PFSK-1 (cell line): ENCODE results near the gene HIBCH.

Experiments
- FOXP2 ChIP-seq: optimal IDR thresholded peaks from 2 replicates; pipeline ENCODE3; 2011; ENCODE audit warnings: borderline replicate concordance, control low read depth, inconsistent platforms; ENCODE audit not compliant: insufficient read depth; ENCODE audit errors: extremely low read length, extremely low read depth
- POLR2AphosphoS5 ChIP-seq: IDR thresholded peaks from 2 replicates; pipeline ENCODE4 v1.6.1; 2012; ENCODE audit warnings: low read depth, mild to moderate bottlenecking, control low read depth, low read length, moderate library complexity
- SIN3A ChIP-seq: IDR thresholded peaks from 2 replicates; pipeline ENCODE4 v1.6.1; 2012; ENCODE audit warnings: mild to moderate bottlenecking, low read length, moderate library complexity, borderline replicate concordance; ENCODE audit not compliant: insufficient read depth
- TAF1 ChIP-seq: IDR thresholded peaks from 2 replicates; pipeline ENCODE4 v1.6.1; 2012; ENCODE audit warnings: low read length, control low read depth, borderline replicate concordance; ENCODE audit not compliant: insufficient read depth
- TF ChIP-seq, protein P1 (sequence below), 2 experiments: IDR thresholded peaks; 2 replicates each; pipeline versions ENCODE4 v1.6.1 to v1.8.0; 2011 to 2012; ENCODE audit warnings: low read depth in 2 of 2, low read length in 2 of 2, control low read depth in 1 of 2, inconsistent platforms in 1 of 2, mild to moderate bottlenecking in 1 of 2, moderate library complexity in 1 of 2; ENCODE audit not compliant: insufficient read depth in 1 of 2

DNA sequence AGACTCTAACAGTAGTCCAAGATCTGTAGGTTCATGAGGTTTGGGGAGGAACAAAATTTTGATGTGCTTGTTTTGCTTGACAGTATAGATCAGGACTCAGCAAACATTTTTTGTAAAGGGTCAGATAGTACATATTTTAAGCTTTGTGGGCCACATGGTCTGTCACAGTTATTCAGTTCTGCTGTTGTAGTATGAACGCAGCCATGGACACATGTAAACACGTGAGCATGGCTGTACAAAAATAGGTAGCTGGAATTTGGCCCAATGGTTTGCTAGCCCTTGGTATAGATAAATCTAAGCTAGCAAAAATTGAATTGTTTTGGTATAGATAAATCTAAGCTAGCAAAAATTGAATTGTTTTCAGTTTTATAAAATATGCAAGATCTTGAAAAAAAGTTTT lies 120.5 kb downstream of the HIBCH start:
- TF ChIP-seq POLR2AphosphoS5: no peak
- no peak for TF ChIP-seq TAF1
- TF ChIP-seq, protein P1, sequence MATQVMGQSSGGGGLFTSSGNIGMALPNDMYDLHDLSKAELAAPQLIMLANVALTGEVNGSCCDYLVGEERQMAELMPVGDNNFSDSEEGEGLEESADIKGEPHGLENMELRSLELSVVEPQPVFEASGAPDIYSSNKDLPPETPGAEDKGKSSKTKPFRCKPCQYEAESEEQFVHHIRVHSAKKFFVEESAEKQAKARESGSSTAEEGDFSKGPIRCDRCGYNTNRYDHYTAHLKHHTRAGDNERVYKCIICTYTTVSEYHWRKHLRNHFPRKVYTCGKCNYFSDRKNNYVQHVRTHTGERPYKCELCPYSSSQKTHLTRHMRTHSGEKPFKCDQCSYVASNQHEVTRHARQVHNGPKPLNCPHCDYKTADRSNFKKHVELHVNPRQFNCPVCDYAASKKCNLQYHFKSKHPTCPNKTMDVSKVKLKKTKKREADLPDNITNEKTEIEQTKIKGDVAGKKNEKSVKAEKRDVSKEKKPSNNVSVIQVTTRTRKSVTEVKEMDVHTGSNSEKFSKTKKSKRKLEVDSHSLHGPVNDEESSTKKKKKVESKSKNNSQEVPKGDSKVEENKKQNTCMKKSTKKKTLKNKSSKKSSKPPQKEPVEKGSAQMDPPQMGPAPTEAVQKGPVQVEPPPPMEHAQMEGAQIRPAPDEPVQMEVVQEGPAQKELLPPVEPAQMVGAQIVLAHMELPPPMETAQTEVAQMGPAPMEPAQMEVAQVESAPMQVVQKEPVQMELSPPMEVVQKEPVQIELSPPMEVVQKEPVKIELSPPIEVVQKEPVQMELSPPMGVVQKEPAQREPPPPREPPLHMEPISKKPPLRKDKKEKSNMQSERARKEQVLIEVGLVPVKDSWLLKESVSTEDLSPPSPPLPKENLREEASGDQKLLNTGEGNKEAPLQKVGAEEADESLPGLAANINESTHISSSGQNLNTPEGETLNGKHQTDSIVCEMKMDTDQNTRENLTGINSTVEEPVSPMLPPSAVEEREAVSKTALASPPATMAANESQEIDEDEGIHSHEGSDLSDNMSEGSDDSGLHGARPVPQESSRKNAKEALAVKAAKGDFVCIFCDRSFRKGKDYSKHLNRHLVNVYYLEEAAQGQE (IDR thresholded peaks at IDR 0.05; ENCODE audit: insufficient read depth in 1 of 2, low read depth in 2 of 2, low read length in 2 of 2): no peak
- no peak for TF ChIP-seq FOXP2
- no peak for TF ChIP-seq SIN3A
